HepG2 (cell line): ENCODE results near the gene TTLL12. TPM values are rescaled to one million over a fixed set of nuclear protein-coding genes. Genes with fewer than 3 reads are reported as not detected.

Experiments used
- ATAC-seq: fragments of 200-7000 bp; cut with Tn5 transposase; 3 replicates; pipeline ENCODE4 v1.9.1; 2020; ENCODE audit warnings: mild to moderate bottlenecking, moderate library complexity
- BruUV-seq: library from RNA; stranded (reverse); fragments of 400-500 nt; replicated peaks from 2 replicates; lab custom pipeline; 2021; lab: Mats Ljungman, UMichigan
- CTCF ChIA-PET: fragments of 300-600 bp; formaldehyde crosslinking; extraction: SDS; loops from one replicate; lab custom pipeline; 2021; ENCODE audit warnings: low total read pairs, inconsistent platforms, low intra/inter-chr PET ratio; lab: Yijun Ruan, JAX
- POLR2A ChIA-PET: fragments of 350-600 bp; sonication (Branson Sonifier 250); formaldehyde crosslinking; loops from one replicate; lab custom pipeline; 2020; ENCODE audit warnings: antibody characterized with exemption, inconsistent platforms; lab: Yijun Ruan, JAX
- DNase-seq: peaks from one replicate; pipeline ENCODE4 v3.0.0-alpha.2; 2015; ENCODE audit warnings: low spot score
- FAIRE-seq: peaks from 3 replicates; lab custom pipeline; 2011; peaks lifted over from hg19 to GRCh38; lab: Jason Lieb, UNC
- H2AFZ ChIP-seq: one replicate; pipeline ENCODE4 v1.6.1; 2011; ENCODE audit warnings: low read length, inconsistent platforms
- H3K27ac ChIP-seq: fragments of 300-600 bp; 3 replicates; pipeline ENCODE4 v1.8.0; 2011; ENCODE audit warnings: mixed run types, mild to moderate bottlenecking, mixed read lengths, low read length, inconsistent platforms; ENCODE audit not compliant: insufficient read depth; ENCODE audit errors: extremely low read length
- H3K27me3 ChIP-seq, 2 experiments: fragments of 200-600 bp in 1 of 2; 2 replicates in 1 of 2; 3 replicates in 1 of 2; pipeline versions ENCODE4 v1.6.0 to v1.8.0; 2011; ENCODE audit warnings: low read length in 2 of 2, mild to moderate bottlenecking in 2 of 2, moderate library complexity in 2 of 2, inconsistent platforms in 1 of 2; ENCODE audit not compliant: insufficient read depth in 2 of 2, control insufficient read depth in 1 of 2
- H3K36me3 ChIP-seq, 2 experiments: fragments of 200-600 bp in 1 of 2; replicated peaks in 1 of 2; 2 replicates in 1 of 2; 3 replicates in 1 of 2; pipeline versions ENCODE4 v1.5.1 to v1.8.0; 2011; ENCODE audit warnings: low read length in 2 of 2, inconsistent platforms in 1 of 2; ENCODE audit not compliant: insufficient read depth in 2 of 2, control insufficient read depth in 1 of 2
- H3K4me1 ChIP-seq: 2 replicates; pipeline ENCODE4 v1.5.1; 2012; ENCODE audit warnings: low read length, inconsistent platforms; ENCODE audit not compliant: insufficient read depth
- H3K4me2 ChIP-seq: 2 replicates; pipeline ENCODE4 v1.6.0; 2011; ENCODE audit warnings: low read depth, low read length, inconsistent platforms
- H3K4me3 ChIP-seq, 3 experiments: fragments of 200-600 bp in 1 of 3; sonication (generic), shearing (Covaris generic) in 1 of 3; replicated peaks in 1 of 3; 2 replicates each; pipeline ENCODE4 v1.5.1; 2011 to 2016; ENCODE audit warnings: low read length in 3 of 3, inconsistent platforms in 2 of 3, low read depth in 2 of 3, mild to moderate bottlenecking in 2 of 3, control low read depth in 1 of 3, mixed read lengths in 1 of 3; ENCODE audit not compliant: insufficient read depth in 1 of 3
- H3K79me2 ChIP-seq: one replicate; pipeline ENCODE4 v1.6.1; 2011; ENCODE audit warnings: low read length, inconsistent platforms; ENCODE audit not compliant: insufficient read depth
- H3K9ac ChIP-seq: 2 replicates; pipeline ENCODE4 v1.6.0; 2011; ENCODE audit warnings: mild to moderate bottlenecking, low read depth, low read length, inconsistent platforms; ENCODE audit not compliant: insufficient read depth
- H3K9me3 ChIP-seq: 2 replicates; pipeline ENCODE4 v1.5.1; 2012; ENCODE audit warnings: mild to moderate bottlenecking, low read length
- H4K20me1 ChIP-seq: 2 replicates; pipeline ENCODE4 v1.6.0; 2011; ENCODE audit warnings: inconsistent platforms, mild to moderate bottlenecking, low read length, moderate library complexity; ENCODE audit not compliant: insufficient read depth
- AGO2 ChIP-seq: fragments of 200-400 bp; formaldehyde crosslinking; optimal IDR thresholded peaks from 2 replicates; pipeline ENCODE3; 2017; ENCODE audit warnings: mild to moderate bottlenecking, low read depth, low read length, moderate library complexity
- AHDC1 ChIP-seq: sonication (generic); formaldehyde crosslinking; IDR thresholded peaks from 2 replicates; pipeline ENCODE4 v1.5.1; 2020; ENCODE audit warnings: mild to moderate bottlenecking, missing genetic modification reagents, borderline replicate concordance
- KDM6A ChIP-seq: IDR thresholded peaks from 2 replicates; pipeline ENCODE4 v1.6.1; 2016; ENCODE audit warnings: low read depth
- LBX2 ChIP-seq: sonication (generic); formaldehyde crosslinking; IDR thresholded peaks from 2 replicates; pipeline ENCODE4 v1.5.0; 2020; ENCODE audit warnings: missing genetic modification reagents, mild to moderate bottlenecking, borderline replicate concordance
- MEIS1 ChIP-seq: sonication (generic); formaldehyde crosslinking; IDR thresholded peaks from 2 replicates; pipeline ENCODE4 v1.9.0; 2021; ENCODE audit warnings: mild to moderate bottlenecking, missing genetic modification reagents, moderate library complexity, borderline replicate concordance
- RBFOX2 ChIP-seq: fragments of 200-400 bp; formaldehyde crosslinking; IDR thresholded peaks from 2 replicates; pipeline ENCODE4 v1.6.1; 2017; ENCODE audit warnings: low read depth, mild to moderate bottlenecking, low read length
- RFXANK ChIP-seq: IDR thresholded peaks from 2 replicates; pipeline ENCODE4 v1.6.1; 2016
- TMF1 ChIP-seq: sonication (generic); formaldehyde crosslinking; IDR thresholded peaks from 2 replicates; pipeline ENCODE4 v1.8.1; 2022; ENCODE audit warnings: low read depth, missing genetic modification reagents
- ZBTB21 ChIP-seq: sonication (generic); formaldehyde crosslinking; IDR thresholded peaks from 2 replicates; pipeline ENCODE4 v1.4.0; 2020; ENCODE audit warnings: missing genetic modification reagents
- ZNF335 ChIP-seq: sonication (generic); formaldehyde crosslinking; IDR thresholded peaks from 2 replicates; pipeline ENCODE4 v1.4.0; 2020; ENCODE audit warnings: missing genetic modification reagents
- ZNF703 ChIP-seq: sonication (generic); formaldehyde crosslinking; IDR thresholded peaks from 2 replicates; pipeline ENCODE4 v1.5.1; 2020; ENCODE audit warnings: missing genetic modification reagents, mild to moderate bottlenecking, moderate library complexity, borderline replicate concordance
- ZNF746 ChIP-seq: sonication (generic); formaldehyde crosslinking; IDR thresholded peaks from 2 replicates; pipeline ENCODE4 v1.8.0; 2022; ENCODE audit warnings: mild to moderate bottlenecking, missing genetic modification reagents
- WGBS: methylation state at CpG from one replicate; pipeline ENCODE4 v1.1.6; 2017; ENCODE audit warnings: low lambda C conversion rate; 5-methylcytosine and 5-hydroxymethylcytosine counted together
- in situ Hi-C: cut with HindIII; loops from 2 replicates; pipeline ENCODE4 v1.10.0; 2017; ENCODE audit warnings: low pct_unique_long_range_greater_than_20kb; ENCODE audit not compliant: extremely low pct_ligation_motif_present
- intact Hi-C: fragments of 100-400 bp; cut with micrococcal nuclease; formaldehyde crosslinking; loops from one replicate; pipeline ENCODE4 v1.10.0; 2022; ENCODE audit not compliant: unreplicated experiment
- polyA plus RNA-seq, 8 experiments: library from polyadenylated mRNA; depleted of rRNA in 3 of 8; stranded (reverse) in 7 of 8; unstranded in 1 of 8; fragments of >200 nt; fragmentation: Illumina TruSeq in 4 of 8; extraction: Trizol in 4 of 8; gene quantifications; 2 replicates each; pipeline versions ENCODE4 v1.2.1 to v1.2.3, GENCODE V29; 2011 to 2016; ENCODE audit warnings: low read depth in 4 of 8, missing spikeins in 1 of 8, mixed read lengths in 1 of 8; ENCODE audit not compliant: insufficient read depth in 1 of 8
- total RNA-seq, 5 experiments: library from RNA; depleted of rRNA; stranded (reverse); fragments of >200 nt; fragmentation: Illumina TruSeq; extraction: Trizol; gene quantifications; 2 replicates each; pipeline ENCODE4 v1.2.3, GENCODE V29; 2016; ENCODE audit warnings: low read depth in 1 of 5

TTLL12 gene
- total and polyA plus RNA-seq, 2 of the 13 experiments (the other 11 are each of a cell fraction or from before 2014, with no cell fraction given) = 11.9 to 38.1 TPM

- WGBS = 97% methylated on average over 32 of the region's 39 CpGs
- no peak for FAIRE-seq
- POLR2A ChIA-PET = no interaction called here
- Histone ChIP-seq H3K27ac (no peak overlapping the region), H3K4me3 (no peak overlapping the region), H3K4me1 (no peaks in the 10 kb centered on the region)
- TF ChIP-seq RBFOX2 (0 out of 2 replicates have a peak, but pooled peaks have one; percentile 26), TMF1 (CRISPR knock-in tag) (no peak), MEIS1 (CRISPR knock-in tag) (no peak), KDM6A (no peak), ZNF703 (CRISPR knock-in tag) (no peak), AGO2 (peak; percentile 14), LBX2 (CRISPR knock-in tag) (no peak), RFXANK (CRISPR knock-in tag) (no peak), AHDC1 (no peak), ZNF335 (CRISPR knock-in tag) (no peak), ZNF746 (no peak), ZBTB21 (CRISPR knock-in tag) (no peak)
- TF ChIP-seq, all 625 proteins: peak for 2
- in situ Hi-C loops = no loop called here
- ATAC-seq (no peak), DNase-seq (no peak)
- intact Hi-C loops = no loop called here
- H3K4me2 ChIP-seq = no peak overlapping the region
- H3K36me3 ChIP-seq = peaks cover 22 to 47% of the 10 kb centered on the region in 2 experiments; a peak in 4 of 5 replicates
- no peak overlapping the region for H2AFZ ChIP-seq
- H4K20me1 ChIP-seq = no peaks in the 10 kb centered on the region
- no peaks in the 10 kb centered on the region for H3K9me3 ChIP-seq
- BruUV-seq = no TSS peak
- H3K27me3 ChIP-seq = no peaks in the 10 kb centered on the region
- CTCF ChIA-PET = no interaction called here
- no peaks in the 10 kb centered on the region for H3K79me2 ChIP-seq
- H3K9ac ChIP-seq = no peak overlapping the region
Measured at GRCh38 chr22:43173976-43174720, 12.8 kb downstream of the TTLL12 start.
